ENCODE measurements around the gene CGREF1.
A peak's percentile ranks its signal among the peaks of the same experiment; 100 is the strongest.
"Not testable (repeated sequence)": the region's sequence is repeated elsewhere in the genome, so short reads cannot be mapped to it uniquely, and the experiment has no call there.

CGREF1 gene

DNA sequence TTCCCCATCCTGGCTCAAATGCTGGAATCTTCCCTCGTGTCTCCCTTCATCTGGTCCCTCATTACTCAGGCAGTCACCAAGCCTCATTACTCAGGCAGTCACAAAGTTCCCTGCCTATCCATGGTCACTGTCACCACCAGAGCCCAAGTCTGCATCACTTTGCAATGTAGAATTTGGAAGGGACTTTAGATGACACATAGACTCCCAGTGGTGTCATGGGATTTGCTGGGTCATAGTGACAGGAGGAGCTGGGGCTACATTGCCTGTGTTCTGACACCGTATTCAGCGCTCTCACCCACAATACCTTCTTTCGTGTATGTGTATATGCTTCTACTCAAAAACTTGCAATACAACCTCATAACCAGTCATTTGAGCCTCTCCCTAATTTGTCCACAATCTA lies 42.6 kb downstream of the CGREF1 start:
- H3K36me3 ChIP-seq (replicated peaks; ENCODE audit: insufficient read depth, low read length) = no peaks in the 10 kb centered on the region
- H3K79me2 ChIP-seq (ENCODE audit: low read length) = peaks cover 20% of the 10 kb centered on the region
- H2AFZ ChIP-seq (ENCODE audit: low read length) = no peak overlapping the region
- no peaks in the 10 kb centered on the region for H4K20me1 ChIP-seq (ENCODE audit: insufficient read depth, low read length)
- no peak overlapping the region for H3K4me3 ChIP-seq (ENCODE audit: low read length)
- H3K27ac ChIP-seq (ENCODE audit: low read length) = peak overlapping the region; percentile 63; the same call in 1 of the 2 replicates
- no peak overlapping the region for H3K9ac ChIP-seq (ENCODE audit: low read length)
- TF ChIP-seq, protein P1, sequence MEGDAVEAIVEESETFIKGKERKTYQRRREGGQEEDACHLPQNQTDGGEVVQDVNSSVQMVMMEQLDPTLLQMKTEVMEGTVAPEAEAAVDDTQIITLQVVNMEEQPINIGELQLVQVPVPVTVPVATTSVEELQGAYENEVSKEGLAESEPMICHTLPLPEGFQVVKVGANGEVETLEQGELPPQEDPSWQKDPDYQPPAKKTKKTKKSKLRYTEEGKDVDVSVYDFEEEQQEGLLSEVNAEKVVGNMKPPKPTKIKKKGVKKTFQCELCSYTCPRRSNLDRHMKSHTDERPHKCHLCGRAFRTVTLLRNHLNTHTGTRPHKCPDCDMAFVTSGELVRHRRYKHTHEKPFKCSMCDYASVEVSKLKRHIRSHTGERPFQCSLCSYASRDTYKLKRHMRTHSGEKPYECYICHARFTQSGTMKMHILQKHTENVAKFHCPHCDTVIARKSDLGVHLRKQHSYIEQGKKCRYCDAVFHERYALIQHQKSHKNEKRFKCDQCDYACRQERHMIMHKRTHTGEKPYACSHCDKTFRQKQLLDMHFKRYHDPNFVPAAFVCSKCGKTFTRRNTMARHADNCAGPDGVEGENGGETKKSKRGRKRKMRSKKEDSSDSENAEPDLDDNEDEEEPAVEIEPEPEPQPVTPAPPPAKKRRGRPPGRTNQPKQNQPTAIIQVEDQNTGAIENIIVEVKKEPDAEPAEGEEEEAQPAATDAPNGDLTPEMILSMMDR (IDR thresholded peaks at IDR 0.05; ENCODE audit: low read length) = no peak
- TF ChIP-seq EZH2phosphoT487 (IDR thresholded peaks at IDR 0.05; ENCODE audit: low read length) (no peak), EZH2 (optimal IDR thresholded peaks at IDR 0.05; ENCODE audit: low read depth, low read length) (no peak)
- H3K4me1 ChIP-seq (ENCODE audit: low read length) = peaks cover 55% of the 10 kb centered on the region
- no peak for DNase-seq
- no peak overlapping the region for H3K4me2 ChIP-seq (ENCODE audit: low read depth, low read length)
- no peaks in the 10 kb centered on the region for H3K9me2 ChIP-seq (replicated peaks; ENCODE audit: insufficient read depth, low read length)
- no peaks in the 10 kb centered on the region for H3K9me3 ChIP-seq (replicated peaks; ENCODE audit: insufficient read depth, low read length)
- peaks cover 25% of the 10 kb centered on the region for H3F3A ChIP-seq (ENCODE audit: insufficient read depth, low read length)
- H3K27me3 ChIP-seq (replicated peaks; ENCODE audit: insufficient read depth, low read length) = no peaks in the 10 kb centered on the region

- Histone ChIP-seq H3K4me2 (ENCODE audit: low read depth, low read length) (peak overlapping the region; percentile 56), H3K9ac (ENCODE audit: low read length) (peak overlapping the region; percentile 15; the same call in 1 of the 2 replicates), H3K4me1 (ENCODE audit: low read length) (peaks cover 53% of the 10 kb centered on the region), H3K79me2 (ENCODE audit: low read length) (peaks cover 28% of the 10 kb centered on the region), H3F3A (ENCODE audit: insufficient read depth, low read length) (peaks cover 28% of the 10 kb centered on the region), H2AFZ (ENCODE audit: low read length) (peak overlapping the region; percentile 46), H3K27ac (ENCODE audit: low read length) (peak overlapping the region; percentile 49; the same call in 1 of the 2 replicates)
- H3K27me3 ChIP-seq (replicated peaks; ENCODE audit: insufficient read depth, low read length); H3K36me3 ChIP-seq (replicated peaks; ENCODE audit: insufficient read depth, low read length); H3K9me3 ChIP-seq (replicated peaks; ENCODE audit: insufficient read depth, low read length); H3K4me3 ChIP-seq (ENCODE audit: low read length); H4K20me1 ChIP-seq (ENCODE audit: insufficient read depth, low read length); H3K9me2 ChIP-seq (replicated peaks; ENCODE audit: insufficient read depth, low read length); DNase-seq: not testable (repeated sequence)
Observed at GRCh38 chr2:27075566-27075871, 43.4 kb downstream of the CGREF1 start.

DNA sequence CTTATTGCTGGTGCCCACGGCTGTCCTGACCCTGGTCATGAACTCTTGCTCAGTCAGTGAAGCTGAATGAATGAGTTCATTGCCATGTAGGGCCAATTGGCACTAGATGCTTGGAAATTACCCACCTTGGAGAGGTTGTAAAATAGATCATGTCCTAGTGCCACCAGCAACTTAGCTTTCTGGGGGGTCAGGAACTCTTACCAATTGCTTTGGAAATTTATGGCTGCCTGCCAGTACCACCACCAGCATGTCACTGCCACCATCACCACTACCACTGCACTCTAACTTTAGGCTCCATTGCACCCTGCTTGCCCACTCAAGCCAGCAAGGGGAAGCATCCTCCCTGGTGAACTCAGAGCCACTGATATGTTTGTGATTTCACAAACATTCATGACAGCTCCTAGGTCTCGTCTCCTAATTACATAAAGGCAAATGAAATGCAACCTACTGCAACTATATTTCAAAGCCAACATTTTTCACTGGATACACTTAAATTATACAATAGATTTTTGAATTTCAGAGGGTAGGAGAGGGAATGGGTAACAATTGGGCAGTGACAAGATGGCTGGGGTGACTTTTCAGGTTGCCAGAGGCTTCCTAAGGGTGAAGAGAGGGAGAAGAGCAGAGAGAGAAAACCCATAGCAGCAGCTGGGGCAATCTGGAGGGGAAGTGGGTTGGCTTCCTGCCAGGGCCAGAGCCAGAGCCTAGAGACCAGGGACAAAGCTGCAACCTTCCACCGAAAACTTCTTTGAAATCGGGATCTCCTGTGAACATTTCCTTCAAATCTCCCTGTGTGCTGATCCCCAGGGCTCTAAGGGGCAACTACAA lies 44.0 kb downstream of the CGREF1 start:
- H3K4me2 ChIP-seq (ENCODE audit: low read depth, low read length) = peak overlapping the region; percentile 56
- peak; percentile 57 for DNase-seq
- no peaks in the 10 kb centered on the region for H3K36me3 ChIP-seq (replicated peaks; ENCODE audit: insufficient read depth, low read length)

More for the DNA sequence above, 44.0 kb downstream of the CGREF1 start:
- Histone ChIP-seq H3K9ac (ENCODE audit: low read length) (peak overlapping the region; percentile 15; the same call in 1 of the 2 replicates), H3K9me3 (replicated peaks; ENCODE audit: insufficient read depth, low read length) (no peaks in the 10 kb centered on the region), H4K20me1 (ENCODE audit: insufficient read depth, low read length) (no peaks in the 10 kb centered on the region), H2AFZ (ENCODE audit: low read length) (peak overlapping the region; percentile 46), H3K79me2 (ENCODE audit: low read length) (peaks cover 31% of the 10 kb centered on the region), H3K4me1 (ENCODE audit: low read length) (peaks cover 53% of the 10 kb centered on the region), H3K27ac (ENCODE audit: low read length) (peak overlapping the region; percentile 49), H3K27me3 (replicated peaks; ENCODE audit: insufficient read depth, low read length) (no peaks in the 10 kb centered on the region), H3K9me2 (replicated peaks; ENCODE audit: insufficient read depth, low read length) (no peaks in the 10 kb centered on the region), H3F3A (ENCODE audit: insufficient read depth, low read length) (peaks cover 26% of the 10 kb centered on the region), H3K4me3 (ENCODE audit: low read length) (no peak overlapping the region)
- TF ChIP-seq EZH2 (optimal IDR thresholded peaks at IDR 0.05; ENCODE audit: low read depth, low read length) = no peak
- TF ChIP-seq, protein P1 (IDR thresholded peaks at IDR 0.05; ENCODE audit: low read length) = no peak
- no peak for TF ChIP-seq EZH2phosphoT487 (IDR thresholded peaks at IDR 0.05; ENCODE audit: low read length)

Measured in MM.1S (cell line).